ENCODE measurements around the gene SYT8. TPM values are rescaled to one million over a fixed set of nuclear protein-coding genes. Genes with fewer than 3 reads are reported as not detected.
A peak's percentile ranks its signal among the peaks of the same experiment; 100 is the strongest.

The SYT8 gene
- total and polyA plus RNA-seq, 2 donors (not counting 1 experiment from before 2014, with no cell fraction given): not detected

DNA sequence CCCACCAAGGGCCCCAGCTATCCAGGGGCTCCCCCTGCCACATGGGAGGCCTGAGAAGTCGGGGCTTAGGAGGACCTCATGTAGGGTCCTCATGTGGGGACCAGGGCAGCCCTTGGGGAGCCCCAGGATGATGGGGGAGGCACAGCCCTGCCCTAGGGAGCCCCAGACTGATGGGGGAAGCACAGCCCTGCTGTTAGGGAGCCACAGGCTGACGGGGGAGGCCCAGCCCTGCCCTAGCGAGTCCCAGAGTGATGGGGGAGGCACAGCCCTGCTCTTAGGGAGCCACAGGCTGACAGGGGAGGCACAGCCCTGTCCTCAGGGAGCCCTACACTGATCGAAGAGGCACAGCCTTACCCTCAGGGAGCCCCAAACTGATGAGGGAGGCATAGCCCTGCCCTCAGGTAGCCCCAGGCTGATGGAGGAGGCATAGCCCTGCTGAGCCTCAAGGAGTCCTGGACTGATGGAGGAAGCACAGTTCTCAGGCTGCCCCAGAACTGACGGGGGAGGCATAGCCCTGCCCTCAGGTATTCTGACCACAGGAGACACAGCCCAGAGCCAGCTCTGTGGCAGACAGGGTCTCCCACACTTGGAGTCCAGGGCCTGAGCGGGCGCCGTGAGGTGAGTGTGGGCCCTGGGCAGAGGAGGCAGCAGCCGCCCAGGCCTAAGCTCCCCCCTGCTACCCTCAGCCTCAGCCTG lies 46.1 kb downstream of the SYT8 start:
- Histone ChIP-seq H3K79me2 (ENCODE audit: control insufficient read depth, insufficient read depth, low read length) (peaks cover 44% of the 10 kb centered on the region), H3K4me3 (ENCODE audit: control extremely low read depth in 1 of 5, extremely low read depth in 1 of 5, insufficient read depth in 1 of 5, low read depth in 2 of 5, low read length in 4 of 5) (no peak overlapping the region), H3K27ac (ENCODE audit: low read length in 2 of 2) (peak overlapping the region; percentile 15 to 72), H3K9me3 (ENCODE audit: control extremely low read depth in 1 of 3, control insufficient read depth in 2 of 3, insufficient read depth in 1 of 3, low read length in 2 of 3) (no peaks in the 10 kb centered on the region), H4K20me1 (ENCODE audit: control insufficient read depth, insufficient read depth, low read length, poor library complexity, severe bottlenecking) (peaks cover 100% of the 10 kb centered on the region), H3K4me2 (replicated peaks; ENCODE audit: low read depth, low read length, poor library complexity, severe bottlenecking) (peak overlapping the region; percentile 61), H3K4me1 (ENCODE audit: control insufficient read depth in 2 of 2, insufficient read depth in 2 of 2, low read length in 2 of 2) (peaks cover 36 to 59% of the 10 kb centered on the region in 2 donors), H3K36me3 (replicated peaks in 1 of 2; ENCODE audit: control extremely low read depth in 1 of 2, control insufficient read depth in 1 of 2, extremely low read depth in 1 of 2, insufficient read depth in 2 of 2, low read length in 1 of 2) (peaks cover 11 to 54% of the 10 kb centered on the region in 2 experiments), H3K27me3 (replicated peaks in 1 of 4; ENCODE audit: control extremely low read depth in 1 of 4, control insufficient read depth in 3 of 4, insufficient read depth in 4 of 4, low read length in 3 of 4) (no peaks in the 10 kb centered on the region), H2AFZ (ENCODE audit: insufficient read depth, low read depth, low read length, poor library complexity, severe bottlenecking) (no peak overlapping the region), H3K9ac (ENCODE audit: low read length) (no peak overlapping the region)
- TF ChIP-seq EZH2 (IDR thresholded peaks at IDR 0.05; ENCODE audit: borderline replicate concordance, insufficient read depth, low read depth, low read length, poor library complexity, severe bottlenecking) (no peak), CTCF (IDR thresholded peaks at IDR 0.05) (no peak)
- no peaks in the 10 kb centered on the region for H3K27me3 Mint-ChIP-seq
- POLR2A ChIA-PET: interaction anchor here (2.8 kb wide), 1 partner anchor 42 kb away, joined by 9 read pairs; the partner anchor contains the start of gene TNNI2
- intact Hi-C loops (cut with micrococcal nuclease): loop anchor here (2.0 to 5.0 kb wide), 3 partner anchors 28 to 271 kb away; partner anchors contain the start of genes LSP1 and TNNT3
- CTCF ChIA-PET: interaction anchor here (0.8 to 3.3 kb wide), 10 partner anchors 9 to 270 kb away, joined by 3 to 104 read pairs (median 7); partner anchors contain the start of genes H19, LSP1 and TNNI2
- no peaks in the 10 kb centered on the region for H3K9me3 Mint-ChIP-seq (ENCODE audit: insufficient read depth)
- ATAC-seq (ENCODE audit: low read depth): no peak
- 77% methylated on average over 9 of the region's 9 CpGs for WGBS (ENCODE audit: insufficient coverage)
- DNase-seq: peak; percentile 48
- H3K4me1 Mint-ChIP-seq: peaks cover 49% of the 10 kb centered on the region
- H3K27ac Mint-ChIP-seq: peak overlapping the region; percentile 53
- no peak overlapping the region for H3K4me3 Mint-ChIP-seq

Measured in B cell (primary cell).